Psoas muscle (tissue), 8 donors: ENCODE data around the gene TGFA. TPM values are rescaled to one million over a fixed set of nuclear protein-coding genes. Genes with fewer than 3 reads are reported as not detected.

Experiments used
- ATAC-seq, 4 donors: fragments of 200-7000 bp; cut with Tn5 transposase; one replicate each; pipeline ENCODE4 v1.9.1; 2020; ENCODE audit warnings: moderate library complexity in 3 of 4, mild to moderate bottlenecking in 2 of 4
- DNase-seq, 2 donors: peaks; one replicate each; pipeline ENCODE4 v3.0.0-alpha.2; 2020
- H3K27ac ChIP-seq: fragments of 200-600 bp; one replicate; pipeline ENCODE4 v1.8.0; 2022
- H3K27me3 ChIP-seq, 3 donors: fragments of 200-600 bp in 1 of 3; one replicate each; pipeline versions ENCODE4 v1.6.1 to v1.8.0; 2013 to 2022; ENCODE audit warnings: low read length in 2 of 3, mild to moderate bottlenecking in 2 of 3, moderate library complexity in 1 of 3; ENCODE audit not compliant: insufficient read depth in 3 of 3
- H3K36me3 ChIP-seq, 2 donors: fragments of 200-600 bp in 1 of 2; one replicate each; pipeline versions ENCODE4 v1.6.1 to v1.8.0; 2013 to 2022; ENCODE audit warnings: low read depth in 1 of 2, mild to moderate bottlenecking in 1 of 2, moderate library complexity in 1 of 2; ENCODE audit not compliant: insufficient read depth in 1 of 2
- H3K4me1 ChIP-seq: fragments of 200-600 bp; one replicate; pipeline ENCODE4 v1.8.0; 2022
- H3K4me3 ChIP-seq: fragments of 200-600 bp; one replicate; pipeline ENCODE4 v1.8.0; 2022; ENCODE audit warnings: mild to moderate bottlenecking
- H3K9me3 ChIP-seq: fragments of 200-600 bp; one replicate; pipeline ENCODE4 v1.8.0; 2022
- CTCF ChIP-seq: fragments of 200-600 bp; IDR thresholded peaks from one replicate; pipeline ENCODE4 v1.8.0; 2022; ENCODE audit warnings: antibody characterized with exemption
- WGBS, 3 donors: extraction: QIAGEN DNeasy Blood & Tissue Kit; methylation state at CpG; one replicate each; pipeline versions ENCODE4 v1.1.6 to v1.1.7; 2013; 5-methylcytosine and 5-hydroxymethylcytosine counted together
- intact Hi-C, 2 donors: fragments of 100-400 bp; cut with DNase I; formaldehyde crosslinking; loops; one replicate each; pipeline versions ENCODE4 v1.11.0 to v1.14.2; 2022
- polyA plus RNA-seq, 3 donors: library from polyadenylated mRNA; stranded (reverse); fragments of 200-250 nt; gene quantifications; one replicate each; pipeline ENCODE4 v1.2.3, GENCODE V29; 2013
- total RNA-seq, 4 donors: library from RNA; stranded (reverse); fragmentation: NEBNext Ultra II Directional in 2 of 4; extraction: Animal tissue kit (Norgen Biotek cat#: 25700) in 2 of 4; gene quantifications; one replicate each; pipeline versions ENCODE4 v1.2.1 to v1.2.4, GENCODE V29; 2021 to 2023
- donor health status: healthy with polysubstance abuse.
- donor health status: DM: no; HTN: no; CAD: no; lungs with moderate emphysema.
- donor health status: Bipolar disorder and iron deficiency.
- donor health status: healthy.
- donor health status: DM: yes; HTN: yes; CAD: no.
- donor health status: DM: no; HTN: no; CAD: no.
- donor health status: DM: no; HTN: no; CAD: no.
- donor health status: DM: yes; HTN: yes; CAD: no.

The TGFA gene
- total and polyA plus RNA-seq, 7 donors, result 0.03 to 0.39 (median 0.12) TPM

- DNase-seq, result peak in 1 of 2 donors; percentile 41
- Histone ChIP-seq H3K27me3 (no peaks in the 10 kb centered on the region), H3K27ac (no peak overlapping the region), H3K36me3 (no peaks in the 10 kb centered on the region), H3K9me3 (no peaks in the 10 kb centered on the region), H3K4me3 (no peak overlapping the region), H3K4me1 (no peaks in the 10 kb centered on the region)
- WGBS, 3 donors, result 44 to 46% (median 46%) methylated on average over 14 of the region's 14 CpGs
- intact Hi-C loops, result no loop called here
- TF ChIP-seq CTCF, result no peak
- ATAC-seq, result peak in 1 of 4 donors; percentile 27
These were observed 29.3 kb downstream of the TGFA start for GRCh38 chr2:70523996-70524965.

- no peaks in the 10 kb centered on the region for H3K9me3 ChIP-seq
- no peak overlapping the region for H3K27ac ChIP-seq
- intact Hi-C loops, result no loop called here
- ATAC-seq (no peak), DNase-seq (no peak)
- H3K27me3 ChIP-seq, result no peaks in the 10 kb centered on the region
- no peak for TF ChIP-seq CTCF
- H3K36me3 ChIP-seq, result no peaks in the 10 kb centered on the region
- no peaks in the 10 kb centered on the region for H3K4me1 ChIP-seq
- no peak overlapping the region for H3K4me3 ChIP-seq
These were observed 30.0 kb downstream of the TGFA start for GRCh38 chr2:70523672-70523995.

- intact Hi-C loops, result no loop called here
- ATAC-seq (no peak), DNase-seq (no peak)
- Histone ChIP-seq H3K27me3 (no peaks in the 10 kb centered on the region), H3K4me1 (no peaks in the 10 kb centered on the region), H3K9me3 (no peaks in the 10 kb centered on the region), H3K4me3 (no peak overlapping the region), H3K27ac (no peak overlapping the region), H3K36me3 (no peaks in the 10 kb centered on the region)
- WGBS, 3 donors, result 72 to 75% (median 73%) methylated on average over 5 of the region's 5 CpGs
- TF ChIP-seq CTCF, result no peak
These were observed 31.0 kb downstream of the TGFA start for GRCh38 chr2:70522627-70523026.

- Histone ChIP-seq H3K4me1 (no peaks in the 10 kb centered on the region), H3K9me3 (no peaks in the 10 kb centered on the region), H3K4me3 (no peak overlapping the region), H3K27ac (no peak overlapping the region), H3K27me3 (no peaks in the 10 kb centered on the region), H3K36me3 (no peaks in the 10 kb centered on the region)
- intact Hi-C loops, result no loop called here
- whole genome bisulfite sequencing, 3 donors, result 67 to 80% (median 74%) methylated on average over 3 of the region's 3 CpGs
- TF ChIP-seq CTCF, result no peak
- DNase-seq (no peak), ATAC-seq (no peak)
These were observed 32.8 kb downstream of the TGFA start for GRCh38 chr2:70520825-70521224.
